ENCODE results near the gene CYP19A1. TPM values are rescaled to one million over a fixed set of nuclear protein-coding genes. Genes with fewer than 3 reads are reported as not detected.

CYP19A1 gene
- total and polyA plus RNA-seq, 2 of the 8 experiments (the other 6 are each of a cell fraction or from before 2014, with no cell fraction given): not detected

DNA sequence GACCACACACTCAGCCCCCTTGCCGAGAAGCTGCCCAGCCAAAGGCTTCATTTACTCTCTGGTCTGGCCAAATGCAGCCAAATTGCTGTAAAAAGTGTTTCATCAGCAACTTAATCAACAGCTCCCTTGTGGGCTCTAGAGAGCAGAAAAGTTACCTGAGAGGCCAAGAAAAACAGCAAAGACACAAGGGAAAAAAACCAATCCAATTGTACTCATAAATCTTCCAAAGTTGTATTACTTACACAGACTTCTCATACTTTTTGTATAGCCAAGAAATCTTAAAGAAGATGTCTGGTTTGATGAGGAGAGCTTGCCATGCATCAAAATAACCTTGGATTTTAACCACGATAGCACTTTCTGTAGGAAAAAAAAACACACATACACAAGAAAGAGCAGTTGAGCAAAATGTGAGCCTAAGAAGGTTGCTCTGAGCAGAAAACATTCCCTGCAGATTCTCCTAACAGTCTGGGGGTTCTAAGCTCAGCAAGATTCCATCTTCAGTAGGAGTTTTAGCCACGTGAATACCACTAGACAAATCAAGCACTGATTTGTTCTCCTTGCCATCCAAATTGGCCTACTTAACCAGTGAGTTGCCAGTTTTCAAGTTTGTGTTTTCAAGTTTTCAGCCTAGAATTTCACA is 120.0 kb downstream of the CYP19A1 start (continued):
- TF ChIP-seq FOSL1 (IDR thresholded peaks at IDR 0.05; ENCODE audit: insufficient read depth, low read depth, low read length) (no peak), EGR1 (IDR thresholded peaks at IDR 0.05; ENCODE audit: borderline replicate concordance, low read depth, low read length) (no peak), SP2 (IDR thresholded peaks at IDR 0.05; ENCODE audit: low read length) (no peak), GABPA (IDR thresholded peaks at IDR 0.05; ENCODE audit: borderline replicate concordance, insufficient read depth, low read length) (no peak), JUND (IDR thresholded peaks at IDR 0.05; ENCODE audit: low read length) (no peak), RXRA (IDR thresholded peaks at IDR 0.05; ENCODE audit: insufficient read depth, low read depth, low read length) (no peak), TEAD4 (IDR thresholded peaks at IDR 0.05; ENCODE audit: low read depth, low read length) (no peak), POU5F1 (IDR thresholded peaks at IDR 0.05; ENCODE audit: low read depth, low read length) (no peak)
- TF ChIP-seq, protein P1, sequence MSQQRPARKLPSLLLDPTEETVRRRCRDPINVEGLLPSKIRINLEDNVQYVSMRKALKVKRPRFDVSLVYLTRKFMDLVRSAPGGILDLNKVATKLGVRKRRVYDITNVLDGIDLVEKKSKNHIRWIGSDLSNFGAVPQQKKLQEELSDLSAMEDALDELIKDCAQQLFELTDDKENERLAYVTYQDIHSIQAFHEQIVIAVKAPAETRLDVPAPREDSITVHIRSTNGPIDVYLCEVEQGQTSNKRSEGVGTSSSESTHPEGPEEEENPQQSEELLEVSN (IDR thresholded peaks at IDR 0.05): no peak
